ENCODE data around the gene TRIM65. TPM values are rescaled to one million over a fixed set of nuclear protein-coding genes. Genes with fewer than 3 reads are reported as not detected.

TRIM65 gene
- total RNA-seq, 1 donor from 2014 or later = 24.3 TPM

GRCh38 chr17:75843577-75844529 lies 52.9 kb downstream of the TRIM65 start, which contains the start of gene UNC13D:
UNC13D (minus strand) TSS chr17:75844404; CDS start chr17:75844337, 67 bp downstream.
- Mint-ChIP-seq H3K9me3 (ENCODE audit: unreplicated experiment) (peaks cover 2% of the 10 kb centered on the region), H3K4me3 (ENCODE audit: unreplicated experiment) (no peak within 1 kb of the TSS), H3K27ac (ENCODE audit: unreplicated experiment) (no peak within 1 kb of the TSS)

GRCh38 chr17:75842963-75843576 lies 53.7 kb downstream of the TRIM65 start:
- peak; percentile 12 for DNase-seq
- Mint-ChIP-seq H3K9me3 (ENCODE audit: unreplicated experiment) (peaks cover 2% of the 10 kb centered on the region), H3K27me3 (ENCODE audit: unreplicated experiment) (no peaks in the 10 kb centered on the region), H3K4me3 (ENCODE audit: unreplicated experiment) (no peak overlapping the region), H3K4me1 (ENCODE audit: low read depth, unreplicated experiment) (peaks cover 4% of the 10 kb centered on the region), H3K36me3 (ENCODE audit: unreplicated experiment) (no peaks in the 10 kb centered on the region), H3K27ac (ENCODE audit: unreplicated experiment) (no peak overlapping the region)
- TF ChIP-seq, protein P1, sequence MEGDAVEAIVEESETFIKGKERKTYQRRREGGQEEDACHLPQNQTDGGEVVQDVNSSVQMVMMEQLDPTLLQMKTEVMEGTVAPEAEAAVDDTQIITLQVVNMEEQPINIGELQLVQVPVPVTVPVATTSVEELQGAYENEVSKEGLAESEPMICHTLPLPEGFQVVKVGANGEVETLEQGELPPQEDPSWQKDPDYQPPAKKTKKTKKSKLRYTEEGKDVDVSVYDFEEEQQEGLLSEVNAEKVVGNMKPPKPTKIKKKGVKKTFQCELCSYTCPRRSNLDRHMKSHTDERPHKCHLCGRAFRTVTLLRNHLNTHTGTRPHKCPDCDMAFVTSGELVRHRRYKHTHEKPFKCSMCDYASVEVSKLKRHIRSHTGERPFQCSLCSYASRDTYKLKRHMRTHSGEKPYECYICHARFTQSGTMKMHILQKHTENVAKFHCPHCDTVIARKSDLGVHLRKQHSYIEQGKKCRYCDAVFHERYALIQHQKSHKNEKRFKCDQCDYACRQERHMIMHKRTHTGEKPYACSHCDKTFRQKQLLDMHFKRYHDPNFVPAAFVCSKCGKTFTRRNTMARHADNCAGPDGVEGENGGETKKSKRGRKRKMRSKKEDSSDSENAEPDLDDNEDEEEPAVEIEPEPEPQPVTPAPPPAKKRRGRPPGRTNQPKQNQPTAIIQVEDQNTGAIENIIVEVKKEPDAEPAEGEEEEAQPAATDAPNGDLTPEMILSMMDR (IDR thresholded peaks at IDR 0.05; ENCODE audit: partially characterized antibody, unreplicated experiment) = no peak

More at GRCh38 chr17:75843577-75844529, 52.9 kb downstream of the TRIM65 start, which contains the start of gene UNC13D:
- DNase-seq = peak; percentile 21
- TF ChIP-seq, protein P1 (IDR thresholded peaks at IDR 0.05; ENCODE audit: partially characterized antibody, unreplicated experiment) = no peak
- peaks cover 4% of the 10 kb centered on the region for H3K4me1 Mint-ChIP-seq (ENCODE audit: low read depth, unreplicated experiment)
- H3K27me3 Mint-ChIP-seq (ENCODE audit: unreplicated experiment) = no peaks in the 10 kb centered on the region
- H3K36me3 Mint-ChIP-seq (ENCODE audit: unreplicated experiment) = no peaks in the 10 kb centered on the region

GRCh38 chr17:75842411-75842810 lies 54.3 kb downstream of the TRIM65 start:
- no peaks in the 10 kb centered on the region for H3K9me3 Mint-ChIP-seq (ENCODE audit: unreplicated experiment)
- no peak overlapping the region for H3K4me3 Mint-ChIP-seq (ENCODE audit: unreplicated experiment)
- H3K4me1 Mint-ChIP-seq (ENCODE audit: low read depth, unreplicated experiment) = peaks cover 6% of the 10 kb centered on the region
- H3K27ac Mint-ChIP-seq (ENCODE audit: unreplicated experiment) = no peak overlapping the region
- no peak for DNase-seq
- H3K36me3 Mint-ChIP-seq (ENCODE audit: unreplicated experiment) = no peaks in the 10 kb centered on the region
- H3K27me3 Mint-ChIP-seq (ENCODE audit: unreplicated experiment) = peaks cover 2% of the 10 kb centered on the region
- TF ChIP-seq, protein P1 (IDR thresholded peaks at IDR 0.05; ENCODE audit: partially characterized antibody, unreplicated experiment) = no peak

DNA sequence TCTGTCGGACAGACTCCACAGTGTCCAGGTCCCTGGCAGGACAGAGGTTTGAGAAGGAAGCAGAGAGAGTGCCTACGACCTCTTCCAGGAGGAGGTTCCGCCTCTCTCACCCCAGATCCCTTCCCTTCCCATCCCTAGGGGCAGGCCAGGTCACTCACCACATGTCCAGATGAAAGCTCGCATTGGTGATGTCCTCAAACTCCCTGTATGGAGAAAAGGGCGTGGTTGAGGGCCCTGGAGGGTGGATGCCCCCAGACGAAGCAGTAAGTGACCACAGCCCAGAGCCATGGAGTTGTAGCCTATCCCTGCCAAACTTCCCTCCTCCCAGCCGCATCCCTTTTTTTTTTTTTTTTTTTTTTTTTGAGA lies 56.0 kb downstream of the TRIM65 start:
- no peak overlapping the region for H3K4me3 Mint-ChIP-seq (ENCODE audit: unreplicated experiment)
- peak; percentile 12 for DNase-seq
- peaks cover 2% of the 10 kb centered on the region for H3K9me3 Mint-ChIP-seq (ENCODE audit: unreplicated experiment)
- H3K27ac Mint-ChIP-seq (ENCODE audit: unreplicated experiment) = no peak overlapping the region
- H3K4me1 Mint-ChIP-seq (ENCODE audit: low read depth, unreplicated experiment) = peaks cover 6% of the 10 kb centered on the region
- H3K27me3 Mint-ChIP-seq (ENCODE audit: unreplicated experiment) = peaks cover 2% of the 10 kb centered on the region
- TF ChIP-seq, protein P1 (IDR thresholded peaks at IDR 0.05; ENCODE audit: partially characterized antibody, unreplicated experiment) = no peak
- H3K36me3 Mint-ChIP-seq (ENCODE audit: unreplicated experiment) = no peaks in the 10 kb centered on the region

Data from glutamatergic neuron (in vitro differentiated cells).